Choroid plexus epithelial cell (primary cell): Measurements from ENCODE around the gene GDNF.
"Not testable (repeated sequence)": the region's sequence is repeated elsewhere in the genome, so short reads cannot be mapped to it uniquely, and the experiment has no call there.

ENCODE experiments used
- DNase-seq: peaks from one replicate; pipeline ENCODE4 v3.0.0-alpha.2; 2010; ENCODE audit warnings: low read depth
- H3K4me3 ChIP-seq: 2 replicates; pipeline ENCODE4 v1.5.1; 2011; ENCODE audit warnings: low read depth, mild to moderate bottlenecking, control low read depth, low read length, moderate library complexity
- CTCF ChIP-seq: conservative IDR thresholded peaks from 2 replicates; pipeline ENCODE4 v1.5.1; 2011; ENCODE audit warnings: low read depth, mild to moderate bottlenecking, control low read depth, inconsistent platforms, low read length, moderate library complexity

Gene GDNF

GRCh38 chr5:37875051-37875787 lies 35.4 kb upstream of the GDNF start:
- TF ChIP-seq CTCF: no peak
- no peak overlapping the region for H3K4me3 ChIP-seq
- DNase-seq: peak; percentile 79

- H3K4me3 ChIP-seq: no peak overlapping the region
- no peak for TF ChIP-seq CTCF
- no peak for DNase-seq
These were observed 34.1 kb upstream of the GDNF start for GRCh38 chr5:37873988-37874387.

- TF ChIP-seq CTCF: no peak
- no peak overlapping the region for H3K4me3 ChIP-seq
- no peak for DNase-seq
These were observed 31.4 kb upstream of the GDNF start for GRCh38 chr5:37871023-37871815.

- no peak for DNase-seq
- H3K4me3 ChIP-seq: no peak overlapping the region
- no peak for TF ChIP-seq CTCF
These were observed 29.4 kb upstream of the GDNF start for GRCh38 chr5:37869216-37869615.

GRCh38 chr5:37867654-37868053 lies 27.8 kb upstream of the GDNF start:
- DNase-seq: no peak
- no peak for TF ChIP-seq CTCF

GRCh38 chr5:37862907-37863306 lies 23.1 kb upstream of the GDNF start:
- not testable (repeated sequence) for DNase-seq, H3K4me3 ChIP-seq

More at GRCh38 chr5:37867654-37868053, 27.8 kb upstream of the GDNF start:
- no peak overlapping the region for H3K4me3 ChIP-seq

GRCh38 chr5:37860206-37860605 lies 20.4 kb upstream of the GDNF start:
- no peak overlapping the region for H3K4me3 ChIP-seq
- no peak for TF ChIP-seq CTCF
- no peak for DNase-seq
